Stimulated activated naive CD4-positive, alpha-beta T cell treated with Interleukin-2 at 50 U/mL for 16 hours (primary cell): ENCODE measurements around the gene BMP8A.
"Not testable (repeated sequence)": the region's sequence is repeated elsewhere in the genome, so short reads cannot be mapped to it uniquely, and the experiment has no call there.

ENCODE experiments used
- DNase-seq: peaks from one replicate; lab custom pipeline; 2025; lab: John Stamatoyannopoulos, UW

BMP8A gene

GRCh38 chr1:39527190-39527579, 35.7 kb downstream of the BMP8A start:
- not testable (repeated sequence) for DNase-seq

- DNase-seq: no peak
Measured at GRCh38 chr1:39528082-39528481, 36.6 kb downstream of the BMP8A start.

- DNase-seq: no peak
Measured at GRCh38 chr1:39529901-39530535, 38.6 kb downstream of the BMP8A start.

- DNase-seq: no peak
Measured at GRCh38 chr1:39531526-39531925, 40.1 kb downstream of the BMP8A start.

- no peak for DNase-seq
Measured at GRCh38 chr1:39533442-39533841, 42.0 kb downstream of the BMP8A start.

- no peak for DNase-seq
Measured at GRCh38 chr1:39538531-39539251, 47.3 kb downstream of the BMP8A start.

- no peak for DNase-seq
Measured at GRCh38 chr1:39539252-39539790, 47.9 kb downstream of the BMP8A start.

GRCh38 chr1:39540504-39541031, 49.1 kb downstream of the BMP8A start:
- no peak for DNase-seq

- DNase-seq: no peak
Measured at GRCh38 chr1:39542924-39543323, 51.5 kb downstream of the BMP8A start.

- no peak for DNase-seq
Measured at GRCh38 chr1:39544327-39544726, 52.9 kb downstream of the BMP8A start.

- no peak for DNase-seq
Measured at GRCh38 chr1:39545531-39545930, 54.1 kb downstream of the BMP8A start.

GRCh38 chr1:39554277-39554676, 62.8 kb downstream of the BMP8A start:
- no peak for DNase-seq

- no peak for DNase-seq
Measured at GRCh38 chr1:39561279-39561678, 69.8 kb downstream of the BMP8A start.

- no peak for DNase-seq
Measured at GRCh38 chr1:39562886-39563285, 71.5 kb downstream of the BMP8A start.

- no peak for DNase-seq
Measured at GRCh38 chr1:39563669-39564068, 72.2 kb downstream of the BMP8A start.

- no peak for DNase-seq
Measured at GRCh38 chr1:39564340-39564739, 72.9 kb downstream of the BMP8A start.

GRCh38 chr1:39564941-39565340, 73.5 kb downstream of the BMP8A start:
- DNase-seq: no peak

- DNase-seq: no peak
Measured at GRCh38 chr1:39566441-39567137, 75.2 kb downstream of the BMP8A start.

- DNase-seq: no peak
Measured at GRCh38 chr1:39567302-39567701, 75.9 kb downstream of the BMP8A start.

- DNase-seq: no peak
Measured at GRCh38 chr1:39568208-39568607, 76.8 kb downstream of the BMP8A start.

GRCh38 chr1:39569034-39569433, 77.6 kb downstream of the BMP8A start:
- DNase-seq: no peak

- no peak for DNase-seq
Measured at GRCh38 chr1:39570477-39571177, 79.2 kb downstream of the BMP8A start.
